HL-60 (cell line): ENCODE measurements around the gene HRG.

ENCODE experiments used
- CTCF ChIP-seq: IDR thresholded peaks from one replicate; pipeline ENCODE4 v1.5.1; 2011; ENCODE audit warnings: low read length, control low read depth, inconsistent platforms; ENCODE audit not compliant: insufficient read depth
- POLR2AphosphoS5 ChIP-seq: IDR thresholded peaks from 2 replicates; pipeline ENCODE4 v1.6.1; 2012; ENCODE audit warnings: low read depth

GRCh38 chr3:186635532-186635931, 30.3 kb upstream of the HRG start:
- TF ChIP-seq CTCF = no peak
- TF ChIP-seq POLR2AphosphoS5 = no peak
